HG02763 (cell line): ENCODE results near the gene ABHD2.
A peak's percentile ranks its signal among the peaks of the same experiment; 100 is the strongest.

Experiments used
- ATAC-seq: cut with Tn5 transposase; IDR thresholded peaks from one replicate; pipeline ENCODE4 v1.9.1; 2021; ENCODE audit warnings: mild to moderate bottlenecking, moderate library complexity; ENCODE audit not compliant: unreplicated experiment

The ABHD2 gene

GRCh38 chr15:89161666-89162065 is 73.4 kb downstream of the ABHD2 start:
- ATAC-seq: no peak

GRCh38 chr15:89163271-89164055 is 75.2 kb downstream of the ABHD2 start:
- ATAC-seq: no peak

GRCh38 chr15:89164712-89165211 is 76.5 kb downstream of the ABHD2 start:
- ATAC-seq: no peak

GRCh38 chr15:89165677-89166076 is 77.4 kb downstream of the ABHD2 start:
- ATAC-seq: no peak

- ATAC-seq: peak; percentile 66
Measured at GRCh38 chr15:89167267-89168176, 79.3 kb downstream of the ABHD2 start.

GRCh38 chr15:89168316-89168833 is 80.1 kb downstream of the ABHD2 start:
- no peak for ATAC-seq

- no peak for ATAC-seq
Measured at GRCh38 chr15:89170364-89170763, 82.1 kb downstream of the ABHD2 start.

- ATAC-seq: no peak
Measured at GRCh38 chr15:89171136-89172072, 83.1 kb downstream of the ABHD2 start.

- ATAC-seq: no peak
Measured at GRCh38 chr15:89172921-89173320, 84.7 kb downstream of the ABHD2 start.

- ATAC-seq: no peak
Measured at GRCh38 chr15:89174476-89174875, 86.2 kb downstream of the ABHD2 start.

- ATAC-seq: no peak
Measured at GRCh38 chr15:89175617-89176191, 87.4 kb downstream of the ABHD2 start.

- no peak for ATAC-seq
Measured at GRCh38 chr15:89177116-89177515, 88.9 kb downstream of the ABHD2 start.

- ATAC-seq: no peak
Measured at GRCh38 chr15:89177633-89178306, 89.5 kb downstream of the ABHD2 start.

GRCh38 chr15:89178307-89178977 is 90.2 kb downstream of the ABHD2 start:
- no peak for ATAC-seq

- ATAC-seq: no peak
Measured at GRCh38 chr15:89179966-89180875, 92.0 kb downstream of the ABHD2 start.

- no peak for ATAC-seq
Measured at GRCh38 chr15:89184357-89184756, 96.1 kb downstream of the ABHD2 start.

GRCh38 chr15:89184886-89185526 is 96.8 kb downstream of the ABHD2 start:
- ATAC-seq: no peak
